ENCODE measurements around the gene EXOC6B. TPM values are rescaled to one million over a fixed set of nuclear protein-coding genes. Genes with fewer than 3 reads are reported as not detected.

Gene EXOC6B
- total and polyA plus RNA-seq, 9 of the 15 experiments (the other 6 are each of a cell fraction or from before 2014, with no cell fraction given) = 0.28 to 4.2 (median 2.0) TPM

GRCh38 chr2:72162574-72162973, 663.3 kb downstream of the EXOC6B start (continued):
- TF ChIP-seq ARID4B (CRISPR knock-in tag; IDR thresholded peaks at IDR 0.05) (no peak), NEUROD1 (IDR thresholded peaks at IDR 0.05; ENCODE audit: borderline replicate concordance, low read depth, low read length, partially characterized antibody) (no peak), NFE2L1 (tag; IDR thresholded peaks at IDR 0.05; ENCODE audit: borderline replicate concordance, low read depth) (no peak)

GRCh38 chr2:72159211-72159993, 666.4 kb downstream of the EXOC6B start:
- Histone ChIP-seq H3K36me3 (ENCODE audit: control insufficient read depth, insufficient read depth, low read length) (no peaks in the 10 kb centered on the region), H3K27me3 (ENCODE audit: control insufficient read depth in 2 of 2, insufficient read depth in 2 of 2, low read length in 2 of 2) (peaks cover 0 to 29% of the 10 kb centered on the region in 2 experiments; a peak in 2 of 5 replicates), H3K4me1 (replicated peaks in 1 of 2; ENCODE audit: control insufficient read depth in 2 of 2, insufficient read depth in 2 of 2, low read length in 2 of 2) (no peaks in the 10 kb centered on the region), H3K9me1 (ENCODE audit: control insufficient read depth, insufficient read depth, low read length) (no peaks in the 10 kb centered on the region), H3K9me3 (replicated peaks; ENCODE audit: control insufficient read depth, insufficient read depth, low read depth, low read length) (no peaks in the 10 kb centered on the region), H3K9ac (ENCODE audit: insufficient read depth in 1 of 2, low read depth in 2 of 2, low read length in 2 of 2) (no peak overlapping the region), H3K79me2 (ENCODE audit: control insufficient read depth, insufficient read depth, low read length) (no peaks in the 10 kb centered on the region), H4K20me1 (replicated peaks; ENCODE audit: control insufficient read depth, insufficient read depth, low read length) (no peaks in the 10 kb centered on the region; the same call in 1 of the 2 replicates), H3K27ac (ENCODE audit: extremely low read depth, low read depth, low read length) (no peak overlapping the region), H3K4me3 (no peak overlapping the region), H3K4me2 (ENCODE audit: insufficient read depth, low read length) (no peak overlapping the region), H2AFZ (ENCODE audit: low read depth, low read length) (no peak overlapping the region)
- ATAC-seq (no peak), FAIRE-seq (no peak), DNase-seq (ENCODE audit: extremely low read depth in 1 of 4, low spot score in 3 of 4) (no peak)
- no TSS peak for BruUV-seq (replicated peaks)
- ChIA-PET CTCF (ENCODE audit: low intra/inter-chr PET ratio) (no interaction called here), POLR2A (no interaction called here)
- intact Hi-C loops (cut with micrococcal nuclease) (no loop called here), in situ Hi-C loops (cut with MboI) (loop anchor here (10.0 kb wide), 3 partner anchors 235 to 625 kb away; no protein-coding TSS in a partner anchor)
- 3% methylated on average over 12 of the region's 12 CpGs for WGBS (ENCODE audit: insufficient coverage, low coverage, missing lambda C conversion rate)
- TF ChIP-seq TFE3 (CRISPR knock-in tag; IDR thresholded peaks at IDR 0.05) (no peak), PTRF (tag; IDR thresholded peaks at IDR 0.05) (no peak), HNRNPLL (IDR thresholded peaks at IDR 0.05; ENCODE audit: low read depth, low read length, poor library complexity, severe bottlenecking) (no peak), KDM5B (IDR thresholded peaks at IDR 0.05; ENCODE audit: insufficient replicate concordance, low read depth, low read length) (no peak), NUFIP1 (IDR thresholded peaks at IDR 0.05; ENCODE audit: partially characterized antibody) (no peak), NR4A1 (CRISPR knock-in tag; IDR thresholded peaks at IDR 0.05) (no peak), NR4A1 (tag; IDR thresholded peaks at IDR 0.05) (no peak), SETDB1 (IDR thresholded peaks at IDR 0.05; ENCODE audit: low read length) (no peak), ZNF655 (CRISPR knock-in tag; IDR thresholded peaks at IDR 0.05) (no peak), ZNF707 (CRISPR knock-in tag; conservative IDR thresholded peaks at IDR 0.05) (no peak)

Data from K562 (cell line).